Mesothelial cell of epicardium (in vitro differentiated cells): Measurements from ENCODE around the gene IL17REL. TPM values are rescaled to one million over a fixed set of nuclear protein-coding genes. Genes with fewer than 3 reads are reported as not detected.

Experiments used
- DNase-seq, 2 experiments: peaks; one replicate each; pipeline ENCODE4 v3.0.0; 2021; ENCODE audit warnings: low spot score in 2 of 2; ENCODE audit not compliant: unreplicated experiment in 2 of 2
- H3K27ac Mint-ChIP-seq: 2 replicates; pipeline ENCODE4 v1.8.0; 2021; ENCODE audit warnings: mixed read lengths
- H3K27me3 Mint-ChIP-seq: 2 replicates; pipeline ENCODE4 v1.8.0; 2021; ENCODE audit warnings: low read depth, mixed read lengths
- H3K36me3 Mint-ChIP-seq: 2 replicates; pipeline ENCODE4 v1.8.0; 2021; ENCODE audit warnings: mixed read lengths
- H3K4me1 Mint-ChIP-seq: 2 replicates; pipeline ENCODE4 v1.8.0; 2021; ENCODE audit warnings: mixed read lengths
- H3K4me3 Mint-ChIP-seq: 2 replicates; pipeline ENCODE4 v1.8.0; 2021; ENCODE audit warnings: mild to moderate bottlenecking, moderate library complexity, mixed read lengths
- H3K9me3 Mint-ChIP-seq: 2 replicates; pipeline ENCODE4 v1.8.0; 2021; ENCODE audit warnings: mixed read lengths
- CTCF ChIP-seq: fragments of 200-600 bp; sonication (generic); IDR thresholded peaks from one replicate; pipeline ENCODE4 v1.5.0; 2021; ENCODE audit warnings: antibody characterized with exemption; ENCODE audit not compliant: unreplicated experiment
- total RNA-seq: library from RNA; stranded (reverse); gene quantifications from 3 replicates; pipeline ENCODE4 v1.2.1, GENCODE V29; 2021

Gene IL17REL
- total RNA-seq, 1 donor from 2014 or later = 0.31 TPM

- no peaks in the 10 kb centered on the region for H3K4me1 Mint-ChIP-seq
- DNase-seq = peak; percentile 59 to 81
These were observed 18.0 kb upstream of the IL17REL start for GRCh38 chr22:50030297-50031188.

DNA sequence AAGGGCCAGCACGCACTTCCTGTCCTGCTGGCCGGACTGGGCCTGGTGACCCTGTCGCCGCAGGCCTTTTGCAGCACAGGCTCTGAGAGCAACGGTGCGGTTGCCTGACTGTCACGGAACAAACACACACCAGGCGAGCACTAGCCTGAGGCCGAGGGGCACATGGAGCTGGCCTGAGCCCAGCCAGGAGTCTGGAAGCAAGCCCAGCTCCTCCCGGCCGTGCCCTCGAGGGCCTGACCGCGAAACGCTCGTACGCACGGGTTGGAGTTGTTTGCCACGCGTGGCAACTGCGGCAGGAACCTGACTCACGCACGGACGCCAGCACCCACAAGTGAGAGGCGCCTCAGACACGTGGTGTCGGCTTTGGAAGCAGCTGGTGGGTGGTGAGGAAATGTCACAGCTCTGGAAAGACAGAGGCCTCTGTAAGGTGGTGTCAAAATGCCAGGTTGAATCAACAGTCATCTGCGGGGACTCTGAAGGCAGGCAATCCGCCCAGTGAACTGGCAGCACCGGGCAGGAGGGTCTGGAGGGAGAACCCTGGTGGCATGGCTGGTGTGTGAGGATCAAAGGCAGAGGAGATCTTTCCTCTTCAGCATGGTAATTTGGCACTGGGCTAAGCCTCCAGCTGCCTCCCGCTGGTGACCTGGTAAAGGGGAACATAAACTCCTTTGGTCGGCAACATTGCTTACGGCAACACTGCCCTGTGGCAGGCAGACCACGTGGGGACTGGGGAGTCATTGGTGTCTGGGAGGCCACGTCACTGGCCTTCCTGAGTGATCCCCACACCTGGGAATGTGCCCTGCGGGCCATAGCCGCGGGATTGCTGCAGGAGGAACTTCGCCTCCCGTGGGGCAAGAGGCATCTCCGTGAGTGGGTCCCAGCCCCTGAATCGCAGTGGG, 15.3 kb upstream of the IL17REL start:
- peaks cover 56% of the 10 kb centered on the region for H3K27me3 Mint-ChIP-seq
- H3K27ac Mint-ChIP-seq = no peak overlapping the region
- DNase-seq = no peak
- H3K9me3 Mint-ChIP-seq = no peaks in the 10 kb centered on the region
- no peaks in the 10 kb centered on the region for H3K36me3 Mint-ChIP-seq
- TF ChIP-seq CTCF = no peak
- H3K4me3 Mint-ChIP-seq = no peak overlapping the region
- H3K4me1 Mint-ChIP-seq = no peaks in the 10 kb centered on the region

More at GRCh38 chr22:50030297-50031188, 18.0 kb upstream of the IL17REL start:
- no peaks in the 10 kb centered on the region for H3K36me3 Mint-ChIP-seq
- H3K27ac Mint-ChIP-seq = no peak overlapping the region
- no peak overlapping the region for H3K4me3 Mint-ChIP-seq
- no peaks in the 10 kb centered on the region for H3K9me3 Mint-ChIP-seq
- peaks cover 46% of the 10 kb centered on the region for H3K27me3 Mint-ChIP-seq
- TF ChIP-seq CTCF = peak; percentile 65

- no peak for DNase-seq
- Mint-ChIP-seq H3K4me3 (no peak overlapping the region), H3K9me3 (no peaks in the 10 kb centered on the region), H3K27ac (no peak overlapping the region), H3K27me3 (peaks cover 50% of the 10 kb centered on the region), H3K4me1 (no peaks in the 10 kb centered on the region), H3K36me3 (no peaks in the 10 kb centered on the region)
- no peak for TF ChIP-seq CTCF
These were observed 13.4 kb upstream of the IL17REL start for GRCh38 chr22:50025993-50026392.

DNA sequence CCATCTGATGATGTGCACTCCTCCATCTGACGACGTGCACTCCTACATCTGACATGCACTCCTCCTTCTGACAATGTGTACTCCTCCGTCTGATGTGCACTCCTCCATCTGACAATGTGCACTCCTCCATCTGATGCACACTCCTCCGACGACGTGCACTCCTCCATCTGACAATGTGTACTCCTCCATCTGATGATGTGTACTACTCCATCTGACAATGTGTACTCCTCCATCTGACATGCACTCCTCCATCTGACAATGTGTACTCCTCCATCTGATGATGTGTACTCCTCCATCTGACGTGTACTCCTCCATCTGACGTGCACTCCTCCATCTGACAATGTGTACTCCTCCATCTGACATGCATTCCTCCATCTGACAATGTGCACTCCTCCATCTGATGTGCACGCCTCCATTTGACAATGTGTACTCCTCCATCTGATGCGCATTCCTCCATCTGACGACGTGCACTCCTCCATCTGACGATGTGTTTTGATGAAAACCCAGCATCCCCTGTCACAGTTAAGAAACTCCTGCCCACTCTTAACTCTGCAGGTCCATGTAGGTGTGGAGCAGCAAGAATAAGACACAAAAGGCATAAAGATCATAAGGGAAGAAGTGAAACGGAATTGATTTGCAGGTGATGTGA, 9.7 kb upstream of the IL17REL start:
- peaks cover 5% of the 10 kb centered on the region for H3K9me3 Mint-ChIP-seq
- peaks cover 31% of the 10 kb centered on the region for H3K27me3 Mint-ChIP-seq
- no peak overlapping the region for H3K4me3 Mint-ChIP-seq
- H3K36me3 Mint-ChIP-seq = no peaks in the 10 kb centered on the region
- H3K4me1 Mint-ChIP-seq = peaks cover 3% of the 10 kb centered on the region
- no peak for TF ChIP-seq CTCF
- no peak overlapping the region for H3K27ac Mint-ChIP-seq
- no peak for DNase-seq

DNA sequence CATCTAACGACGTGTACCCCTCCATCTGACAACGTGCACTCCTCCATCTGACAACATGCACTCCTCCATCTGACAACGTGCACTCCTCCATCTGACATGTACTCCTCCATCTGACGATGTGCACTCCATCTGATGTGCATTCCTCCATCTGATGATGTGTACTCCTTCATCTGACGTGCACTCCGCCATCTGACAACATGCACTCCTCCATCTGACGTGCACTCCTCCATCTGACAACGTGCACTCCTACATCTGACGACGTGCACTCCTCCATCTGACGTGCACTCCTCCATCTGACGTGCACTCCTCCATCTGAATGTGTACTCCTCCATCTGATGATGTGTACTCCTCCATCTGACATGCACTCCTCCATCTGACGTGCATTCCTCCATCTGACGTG, 8.0 kb upstream of the IL17REL start:
- DNase-seq = no peak
- H3K9me3 Mint-ChIP-seq = peaks cover 5% of the 10 kb centered on the region
- H3K4me3 Mint-ChIP-seq = no peak overlapping the region
- no peak overlapping the region for H3K27ac Mint-ChIP-seq
- H3K36me3 Mint-ChIP-seq = no peaks in the 10 kb centered on the region
- peaks cover 3% of the 10 kb centered on the region for H3K4me1 Mint-ChIP-seq
- H3K27me3 Mint-ChIP-seq = peaks cover 37% of the 10 kb centered on the region
- no peak for TF ChIP-seq CTCF
